ENCODE measurements around the gene SP140L. TPM values are rescaled to one million over a fixed set of nuclear protein-coding genes. Genes with fewer than 3 reads are reported as not detected.

The SP140L gene
- total and polyA plus RNA-seq, 8 donors = 5.7 to 56.7 (median 15.8) TPM

DNA sequence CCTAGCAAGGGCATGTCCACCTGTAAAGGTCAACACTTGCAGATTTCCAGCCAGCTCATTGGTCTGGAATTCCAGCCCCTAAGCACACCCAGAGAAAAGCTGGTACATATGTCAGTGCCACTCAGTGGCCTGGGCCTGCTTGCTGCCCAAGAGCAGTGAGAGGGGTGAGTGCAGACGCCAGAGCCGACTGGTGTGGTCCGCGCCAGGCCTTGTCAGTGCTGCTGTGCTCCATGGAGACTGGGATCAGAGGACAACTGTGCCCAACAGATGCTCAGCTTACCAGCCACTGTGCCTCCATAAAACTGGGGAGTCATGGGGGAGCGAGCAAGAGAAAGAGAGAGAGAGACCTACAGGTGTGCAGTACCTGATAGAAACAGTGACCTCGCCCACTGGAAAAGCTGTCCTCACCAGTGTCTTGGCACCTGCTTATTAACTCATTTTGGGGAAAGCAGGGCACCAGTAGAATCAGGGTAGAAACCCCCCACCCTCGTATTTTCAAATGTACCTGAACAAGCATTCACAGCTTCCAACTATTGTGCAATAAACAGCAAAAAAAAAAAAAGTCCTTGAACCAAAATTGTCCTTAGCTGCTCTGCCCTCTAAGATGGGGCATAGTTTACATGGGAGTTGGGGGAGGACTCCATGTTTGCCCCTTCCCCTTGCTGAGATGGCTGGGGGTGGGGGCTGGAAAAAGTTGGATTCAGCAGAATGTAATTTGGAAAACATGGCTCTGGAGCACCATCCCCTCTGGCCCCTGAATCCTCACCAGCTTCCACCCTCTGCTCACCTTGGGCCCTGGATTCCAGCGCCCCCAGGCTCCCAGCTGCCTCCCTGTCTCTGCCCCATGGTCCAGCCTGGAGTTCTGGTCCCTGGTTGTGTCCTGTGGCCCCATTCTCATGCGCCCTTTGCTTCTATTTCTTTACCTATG is 1.4 kb upstream of the SP140L start:
- TF ChIP-seq EP300 (IDR thresholded peaks at IDR 0.05) = no peak
- no peak for TF ChIP-seq POLR2A (IDR thresholded peaks at IDR 0.05)
- TF ChIP-seq, protein P1, sequence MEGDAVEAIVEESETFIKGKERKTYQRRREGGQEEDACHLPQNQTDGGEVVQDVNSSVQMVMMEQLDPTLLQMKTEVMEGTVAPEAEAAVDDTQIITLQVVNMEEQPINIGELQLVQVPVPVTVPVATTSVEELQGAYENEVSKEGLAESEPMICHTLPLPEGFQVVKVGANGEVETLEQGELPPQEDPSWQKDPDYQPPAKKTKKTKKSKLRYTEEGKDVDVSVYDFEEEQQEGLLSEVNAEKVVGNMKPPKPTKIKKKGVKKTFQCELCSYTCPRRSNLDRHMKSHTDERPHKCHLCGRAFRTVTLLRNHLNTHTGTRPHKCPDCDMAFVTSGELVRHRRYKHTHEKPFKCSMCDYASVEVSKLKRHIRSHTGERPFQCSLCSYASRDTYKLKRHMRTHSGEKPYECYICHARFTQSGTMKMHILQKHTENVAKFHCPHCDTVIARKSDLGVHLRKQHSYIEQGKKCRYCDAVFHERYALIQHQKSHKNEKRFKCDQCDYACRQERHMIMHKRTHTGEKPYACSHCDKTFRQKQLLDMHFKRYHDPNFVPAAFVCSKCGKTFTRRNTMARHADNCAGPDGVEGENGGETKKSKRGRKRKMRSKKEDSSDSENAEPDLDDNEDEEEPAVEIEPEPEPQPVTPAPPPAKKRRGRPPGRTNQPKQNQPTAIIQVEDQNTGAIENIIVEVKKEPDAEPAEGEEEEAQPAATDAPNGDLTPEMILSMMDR (IDR thresholded peaks at IDR 0.05) = no peak
- TF ChIP-seq POLR2AphosphoS5 (IDR thresholded peaks at IDR 0.05) = no peak

DNA sequence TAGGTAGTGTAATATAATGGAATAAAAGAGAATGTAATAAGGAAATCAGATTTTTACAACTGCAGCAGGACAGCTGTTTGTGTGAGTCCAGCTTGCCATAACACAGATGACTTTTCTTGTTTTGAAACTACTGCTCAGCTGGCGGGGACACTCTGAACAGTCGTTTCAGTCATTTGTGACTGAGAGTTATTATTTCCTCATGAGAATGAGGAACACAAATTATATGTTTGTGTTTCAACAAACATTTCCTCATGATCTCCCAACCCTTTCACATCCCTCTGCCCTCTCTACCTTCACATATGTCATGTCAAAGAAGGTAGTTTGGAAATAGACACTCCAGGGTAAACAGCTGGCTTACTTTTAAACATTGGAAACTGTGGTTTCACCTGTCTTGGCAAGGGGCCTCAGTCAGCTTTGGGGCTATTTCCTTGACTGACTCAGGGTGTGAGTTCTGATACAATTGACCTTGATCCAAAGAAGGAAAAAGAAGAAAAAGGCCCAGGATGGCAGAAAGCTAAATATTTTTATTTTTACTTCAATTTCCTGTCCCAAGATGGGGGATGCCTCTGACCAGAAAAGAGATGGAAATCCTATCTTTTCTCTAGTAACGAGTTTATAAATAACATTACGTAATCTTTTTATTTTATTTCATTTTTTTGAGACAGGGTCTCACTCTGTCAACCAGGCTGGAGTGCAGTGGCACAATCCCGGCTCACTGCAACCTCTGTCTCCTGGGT is 593 bp downstream of the SP140L start:
- 49 to 71% (median 58%) methylated on average over 5 of the region's 5 CpGs for WGBS, 5 donors
- peaks cover 0 to 11% (median 8%) of the 10 kb centered on the region in 4 donors for H3K9me3 ChIP-seq
- intact Hi-C loops (cut with DNase I; ENCODE audit: low total_unique reads) = no loop called here
- peak overlapping the region; percentile 42 to 50 (median 47) for H3K4me3 ChIP-seq
- peaks cover 7 to 38% (median 11%) of the 10 kb centered on the region in 4 donors for H3K4me1 ChIP-seq
- DNase-seq = peak in 1 of 2 donors; percentile 35
- no peaks in the 10 kb centered on the region for H3K27me3 ChIP-seq
- H3K36me3 ChIP-seq = peaks cover 0 to 5% (median 0%) of the 10 kb centered on the region in 4 donors
- TF ChIP-seq, protein P1 (IDR thresholded peaks at IDR 0.05) = no peak
- TF ChIP-seq POLR2A (IDR thresholded peaks at IDR 0.05) = no peak
- no peak for TF ChIP-seq POLR2AphosphoS5 (IDR thresholded peaks at IDR 0.05)
- TF ChIP-seq EP300 (IDR thresholded peaks at IDR 0.05) = no peak
- peak overlapping the region; percentile 76 to 88 (median 80) for H3K27ac ChIP-seq

More for the DNA sequence above, 1.4 kb upstream of the SP140L start:
- Histone ChIP-seq H3K27me3 (no peaks in the 10 kb centered on the region), H3K36me3 (no peaks in the 10 kb centered on the region), H3K4me3 (no peak overlapping the region), H3K4me1 (peaks cover 7 to 35% (median 11%) of the 10 kb centered on the region in 4 donors), H3K9me3 (peaks cover 0 to 21% (median 14%) of the 10 kb centered on the region in 4 donors), H3K27ac (no peak overlapping the region)
- no peak for DNase-seq
- intact Hi-C loops (cut with DNase I; ENCODE audit: low total_unique reads) = no loop called here
- 93 to 99% (median 96%) methylated on average over 6 to 9 of the region's 9 CpGs for WGBS, 5 donors

DNA sequence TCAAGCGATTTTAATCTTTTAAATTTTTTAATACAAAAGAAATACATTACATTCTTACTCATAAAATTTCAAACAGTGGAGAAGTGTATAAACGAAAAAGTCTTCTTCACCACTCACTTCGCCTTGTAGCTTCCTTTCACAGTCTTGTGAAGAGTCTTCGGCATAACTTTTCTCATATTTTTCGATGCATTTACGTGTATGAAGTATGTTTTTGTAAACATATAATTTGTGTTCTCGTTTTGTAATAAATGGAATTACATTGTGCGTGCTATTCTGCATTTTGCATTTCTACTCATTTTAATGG is 1.1 kb downstream of the SP140L start:
- Histone ChIP-seq H3K27me3 (no peaks in the 10 kb centered on the region), H3K4me1 (peaks cover 7 to 38% (median 11%) of the 10 kb centered on the region in 4 donors), H3K27ac (peak overlapping the region in 2 of 5 donors; percentile 87 to 88), H3K4me3 (peak overlapping the region in 2 of 4 donors; percentile 45 to 49), H3K9me3 (peaks cover 0 to 6% (median 4%) of the 10 kb centered on the region in 4 donors), H3K36me3 (peaks cover 0 to 6% (median under 1%) of the 10 kb centered on the region in 4 donors)
- DNase-seq = no peak
- intact Hi-C loops (cut with DNase I; ENCODE audit: low total_unique reads) = no loop called here
- 83 to 94% (median 92%) methylated on average over 8 of the region's 8 CpGs for WGBS, 5 donors
- TF ChIP-seq POLR2A (IDR thresholded peaks at IDR 0.05) (no peak), EP300 (IDR thresholded peaks at IDR 0.05) (no peak), POLR2AphosphoS5 (IDR thresholded peaks at IDR 0.05) (no peak)
- TF ChIP-seq, protein P1 (IDR thresholded peaks at IDR 0.05) = no peak

DNA sequence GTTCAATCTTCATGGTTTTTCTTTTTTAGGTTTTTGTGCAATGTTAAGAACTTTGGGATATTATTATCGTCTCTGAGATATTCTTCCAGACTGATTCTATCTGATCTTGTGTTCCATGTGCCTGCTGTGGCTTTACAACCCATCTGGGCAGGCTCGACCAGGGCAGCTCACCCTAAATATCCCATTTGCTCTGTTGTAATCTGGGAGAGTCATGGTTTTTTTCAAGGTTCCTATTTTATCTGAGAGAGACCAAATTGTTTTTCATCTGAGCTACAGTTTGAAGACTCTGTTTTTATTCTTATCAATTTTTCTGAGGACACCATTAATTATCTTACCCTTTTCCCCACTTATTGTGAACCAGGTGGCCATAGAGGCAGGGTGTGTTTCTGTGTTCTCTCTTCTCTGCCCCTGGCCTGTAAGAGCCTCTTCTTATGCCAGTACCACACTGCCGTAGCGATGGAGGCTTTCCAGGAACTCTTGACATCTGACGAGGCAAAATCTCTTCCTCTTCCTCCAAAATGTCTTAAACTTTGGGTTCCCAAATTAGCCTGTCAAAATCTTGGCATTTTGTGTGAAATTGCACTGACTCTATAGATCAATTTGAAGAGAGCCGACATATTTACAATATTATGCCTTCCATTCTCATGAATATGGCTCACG is 3.1 kb downstream of the SP140L start:
- Histone ChIP-seq H3K27me3 (no peaks in the 10 kb centered on the region), H3K9me3 (no peaks in the 10 kb centered on the region), H3K4me1 (peaks cover 7 to 38% (median 11%) of the 10 kb centered on the region in 4 donors), H3K4me3 (no peak overlapping the region), H3K27ac (peak overlapping the region in 1 of 5 donors; percentile 17), H3K36me3 (peaks cover 0 to 17% (median 14%) of the 10 kb centered on the region in 4 donors)
- 87 to 97% (median 92%) methylated on average over 7 of the region's 7 CpGs for WGBS, 5 donors
- TF ChIP-seq POLR2AphosphoS5 (IDR thresholded peaks at IDR 0.05) (no peak), EP300 (IDR thresholded peaks at IDR 0.05) (no peak), POLR2A (IDR thresholded peaks at IDR 0.05) (no peak)
- TF ChIP-seq, protein P1 (IDR thresholded peaks at IDR 0.05) = no peak
- intact Hi-C loops (cut with DNase I; ENCODE audit: low total_unique reads) = no loop called here
- no peak for DNase-seq
